Endothelial cell (in vitro differentiated cells): ENCODE measurements around the gene PDE11A. TPM values are rescaled to one million over a fixed set of nuclear protein-coding genes. Genes with fewer than 3 reads are reported as not detected.

ENCODE experiments used
- DNase-seq: peaks from one replicate; pipeline ENCODE4 v3.0.0; 2021; ENCODE audit warnings: low spot score
- H3K27ac Mint-ChIP-seq: one replicate; pipeline ENCODE4 v1.8.0; 2021; ENCODE audit warnings: mixed read lengths, inconsistent platforms; ENCODE audit not compliant: unreplicated experiment
- H3K27me3 Mint-ChIP-seq: one replicate; pipeline ENCODE4 v1.8.0; 2021; ENCODE audit warnings: mild to moderate bottlenecking, moderate library complexity, mixed read lengths, inconsistent platforms; ENCODE audit not compliant: unreplicated experiment
- H3K36me3 Mint-ChIP-seq: one replicate; pipeline ENCODE4 v1.8.0; 2021; ENCODE audit warnings: mild to moderate bottlenecking, low read depth, mixed read lengths, inconsistent platforms; ENCODE audit not compliant: unreplicated experiment
- H3K4me1 Mint-ChIP-seq: one replicate; pipeline ENCODE4 v1.8.0; 2021; ENCODE audit warnings: mild to moderate bottlenecking, mixed read lengths, inconsistent platforms; ENCODE audit not compliant: unreplicated experiment
- H3K4me3 Mint-ChIP-seq: one replicate; pipeline ENCODE4 v1.8.0; 2021; ENCODE audit warnings: mild to moderate bottlenecking, mixed read lengths, inconsistent platforms; ENCODE audit not compliant: unreplicated experiment
- H3K9me3 Mint-ChIP-seq: one replicate; pipeline ENCODE4 v1.8.0; 2021; ENCODE audit warnings: mixed read lengths, inconsistent platforms; ENCODE audit not compliant: unreplicated experiment
- CTCF ChIP-seq: fragments of 200-600 bp; sonication (generic); IDR thresholded peaks from one replicate; pipeline ENCODE4 v1.5.0; 2021; ENCODE audit warnings: antibody characterized with exemption; ENCODE audit not compliant: unreplicated experiment
- total RNA-seq: library from RNA; stranded (reverse); fragmentation: NEBNext Ultra II Directional; extraction: Animal tissue kit (Norgen Biotek cat#: 25700); gene quantifications from one replicate; pipeline ENCODE4 v1.2.1, GENCODE V29; 2021; ENCODE audit not compliant: unreplicated experiment

Gene PDE11A
- total RNA-seq, 1 donor from 2014 or later = 1.7 TPM

GRCh38 chr2:178005756-178006155 lies 66.8 kb downstream of the PDE11A start:
- Mint-ChIP-seq H3K9me3 (no peaks in the 10 kb centered on the region), H3K36me3 (no peaks in the 10 kb centered on the region)

DNA sequence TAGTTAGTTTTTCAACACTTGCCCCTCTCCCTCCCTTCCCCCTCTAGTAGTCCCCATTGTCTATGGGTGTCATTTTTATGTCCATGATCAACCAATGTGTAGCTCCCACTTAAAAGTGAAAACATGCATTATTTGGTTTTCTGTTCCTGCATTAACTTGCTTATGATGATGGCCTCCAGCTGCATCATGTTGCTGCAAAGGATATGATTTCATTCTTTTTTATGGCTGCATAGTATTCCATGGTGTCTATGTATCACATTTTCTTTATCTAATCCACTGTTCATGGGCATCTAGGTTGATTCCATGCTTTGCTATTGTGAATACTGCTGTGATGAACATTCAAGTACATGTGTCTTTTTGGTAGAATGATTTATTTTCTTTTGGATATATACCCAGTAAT lies 70.5 kb downstream of the PDE11A start:
- no peaks in the 10 kb centered on the region for H3K9me3 Mint-ChIP-seq
- no peak for DNase-seq
- no peaks in the 10 kb centered on the region for H3K4me1 Mint-ChIP-seq
- TF ChIP-seq CTCF = no peak
- no peak overlapping the region for H3K27ac Mint-ChIP-seq
- H3K4me3 Mint-ChIP-seq = no peak overlapping the region
- no peaks in the 10 kb centered on the region for H3K36me3 Mint-ChIP-seq
- H3K27me3 Mint-ChIP-seq = no peaks in the 10 kb centered on the region

More at GRCh38 chr2:178005756-178006155, 66.8 kb downstream of the PDE11A start:
- DNase-seq = no peak
- Mint-ChIP-seq H3K4me1 (no peaks in the 10 kb centered on the region), H3K27ac (no peak overlapping the region), H3K27me3 (no peaks in the 10 kb centered on the region), H3K4me3 (no peak overlapping the region)
- no peak for TF ChIP-seq CTCF

- no peak overlapping the region for H3K4me3 Mint-ChIP-seq
Observed at GRCh38 chr2:177998996-177999395, 73.6 kb downstream of the PDE11A start.

DNA sequence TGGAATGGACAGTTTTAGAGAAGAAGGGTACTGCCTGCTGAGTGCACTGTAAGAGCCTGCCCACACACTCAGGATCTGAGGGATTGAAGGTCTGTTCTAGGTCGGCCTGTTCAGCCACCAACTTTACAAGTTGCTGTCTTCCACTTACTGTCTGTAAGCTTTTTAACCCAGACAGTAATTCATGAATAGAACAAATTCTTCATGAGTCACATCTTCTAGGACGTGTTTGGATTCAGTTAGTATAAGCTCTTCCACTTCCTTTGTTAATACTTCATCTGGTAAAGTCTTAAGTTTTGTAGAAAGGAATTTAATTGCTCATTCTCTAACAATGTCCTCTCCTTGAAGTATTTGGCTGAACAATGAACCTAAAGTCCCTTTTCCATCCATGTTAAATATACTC lies 74.6 kb downstream of the PDE11A start:
- H3K9me3 Mint-ChIP-seq = no peaks in the 10 kb centered on the region
- no peak overlapping the region for H3K27ac Mint-ChIP-seq
- no peaks in the 10 kb centered on the region for H3K27me3 Mint-ChIP-seq
- H3K4me1 Mint-ChIP-seq = no peaks in the 10 kb centered on the region
- no peak overlapping the region for H3K4me3 Mint-ChIP-seq
- H3K36me3 Mint-ChIP-seq = no peaks in the 10 kb centered on the region
- DNase-seq = no peak
- no peak for TF ChIP-seq CTCF

More at GRCh38 chr2:177998996-177999395, 73.6 kb downstream of the PDE11A start:
- H3K27me3 Mint-ChIP-seq = no peaks in the 10 kb centered on the region
- H3K9me3 Mint-ChIP-seq = no peaks in the 10 kb centered on the region
- TF ChIP-seq CTCF = no peak
- no peak overlapping the region for H3K27ac Mint-ChIP-seq
- DNase-seq = no peak
- no peaks in the 10 kb centered on the region for H3K36me3 Mint-ChIP-seq
- H3K4me1 Mint-ChIP-seq = no peaks in the 10 kb centered on the region

DNA sequence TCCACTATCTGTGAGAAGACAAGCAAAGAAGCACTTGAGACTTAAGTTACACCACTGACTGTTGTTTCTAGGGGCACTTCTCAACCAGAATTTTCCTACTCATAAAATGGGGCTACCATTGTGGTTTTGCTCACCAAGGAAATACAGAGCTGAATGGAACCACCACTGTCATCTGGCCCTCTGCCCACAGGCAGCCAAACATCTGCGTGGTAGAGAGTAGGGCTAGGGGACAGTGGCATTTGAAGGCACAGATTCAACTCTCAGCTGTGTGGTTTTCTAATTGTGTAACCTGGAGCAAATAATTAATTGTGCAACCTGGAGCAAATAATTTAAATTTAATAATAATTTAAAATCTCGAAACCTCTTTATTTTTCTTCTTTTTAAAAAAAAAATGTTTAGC lies 79.6 kb downstream of the PDE11A start:
- Mint-ChIP-seq H3K4me3 (no peak overlapping the region), H3K27ac (no peak overlapping the region), H3K9me3 (no peaks in the 10 kb centered on the region), H3K36me3 (no peaks in the 10 kb centered on the region), H3K4me1 (no peaks in the 10 kb centered on the region), H3K27me3 (no peaks in the 10 kb centered on the region)
- TF ChIP-seq CTCF = no peak
- no peak for DNase-seq
